Measurements from ENCODE around the gene HAAO. TPM values are rescaled to one million over a fixed set of nuclear protein-coding genes. Genes with fewer than 3 reads are reported as not detected.

Gene HAAO
- total RNA-seq: 2.7 and 7.3 TPM in 2 replicates

DNA sequence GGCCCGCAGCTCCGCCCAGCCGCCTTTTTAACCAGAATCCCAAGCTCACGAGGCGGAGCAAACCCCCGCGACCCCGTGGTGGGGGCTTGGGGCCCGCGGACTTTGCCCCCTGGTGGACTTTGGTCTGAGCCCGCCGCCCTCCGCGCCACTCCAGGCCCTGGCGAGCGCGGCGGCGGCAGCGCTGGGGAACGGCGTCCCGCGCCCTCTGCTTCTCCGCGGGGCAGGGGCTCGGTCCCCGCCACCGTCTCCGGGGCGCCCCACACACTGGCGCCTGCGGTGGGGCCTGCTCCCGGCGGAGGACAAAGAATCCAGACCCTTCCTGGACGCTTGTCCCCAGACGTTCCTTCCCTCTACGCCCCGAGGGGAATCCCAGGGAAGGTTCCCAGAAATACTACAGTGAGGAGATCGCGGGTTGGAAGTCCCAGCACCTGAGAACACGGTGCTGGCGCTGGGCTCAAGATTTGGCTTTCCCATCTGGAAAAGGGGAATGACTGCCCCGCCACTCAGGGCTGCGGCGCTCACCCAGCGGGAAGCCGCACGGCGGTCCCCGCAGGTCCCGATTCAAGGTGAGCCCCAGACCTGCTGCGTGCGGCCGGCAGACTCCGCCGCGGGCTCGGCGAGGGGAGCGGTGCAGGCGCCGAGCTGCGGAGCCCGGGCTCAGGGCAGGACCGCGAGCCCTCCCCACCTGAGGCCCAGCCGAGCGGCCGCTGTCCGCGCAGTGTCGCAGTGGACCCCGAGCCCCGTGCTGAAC, at the start of gene HAAO:
HAAO (minus strand) TSS at position 1 of the 751 bp plus-strand sequence. CDS start 47 bp downstream, outside the sequence.

GRCh38 chr2:42764096-42764495, 28.3 kb downstream of the HAAO start, which contains the start of gene OXER1:
TSS of gene OXER1 (minus strand) at chr2:42764135. CDS start at chr2:42764062, 73 bp downstream.

Other genes with a start within 250 kb of the HAAO start
- 16.4 and 27.5 TPM in 2 replicates for gene MTA3, start 224.0 kb downstream of the HAAO start, total RNA-seq
- gene OXER1, start 28.4 kb downstream of the HAAO start, total RNA-seq: 0.13 and 0.32 TPM in 2 replicates

Measured in epithelial cell of alveolus of lung (primary cell).